Fibroblast of mammary gland (primary cell): ENCODE measurements around the gene ELANE.

Experiments used
- DNase-seq: peaks from one replicate; pipeline ENCODE4 v3.0.0-alpha.2; 2010; ENCODE audit warnings: low read depth
- H3K4me3 ChIP-seq: 2 replicates; pipeline ENCODE4 v1.5.1; 2011; ENCODE audit warnings: low read depth, mild to moderate bottlenecking, low read length, moderate library complexity; ENCODE audit not compliant: control insufficient read depth
- CTCF ChIP-seq: conservative IDR thresholded peaks from 2 replicates; pipeline ENCODE4 v1.5.1; 2011; ENCODE audit warnings: low read depth, low read length, inconsistent platforms; ENCODE audit not compliant: control insufficient read depth, insufficient read depth

ELANE gene

GRCh38 chr19:896999-897398, 44.9 kb downstream of the ELANE start:
- no peak for TF ChIP-seq CTCF
- DNase-seq: no peak
- H3K4me3 ChIP-seq: no peak overlapping the region

GRCh38 chr19:897442-898039, 45.4 kb downstream of the ELANE start:
- no peak overlapping the region for H3K4me3 ChIP-seq
- TF ChIP-seq CTCF: no peak
- no peak for DNase-seq

GRCh38 chr19:898663-899062, 46.6 kb downstream of the ELANE start:
- TF ChIP-seq CTCF: no peak
- H3K4me3 ChIP-seq: no peak overlapping the region
- no peak for DNase-seq

- TF ChIP-seq CTCF: no peak
- no peak for DNase-seq
- no peak overlapping the region for H3K4me3 ChIP-seq
These were observed 47.4 kb downstream of the ELANE start for GRCh38 chr19:899336-900042.

GRCh38 chr19:900043-900301, 47.9 kb downstream of the ELANE start:
- TF ChIP-seq CTCF: no peak
- no peak overlapping the region for H3K4me3 ChIP-seq
- no peak for DNase-seq

- no peak for DNase-seq
- TF ChIP-seq CTCF: no peak
- no peak overlapping the region for H3K4me3 ChIP-seq
These were observed 48.4 kb downstream of the ELANE start for GRCh38 chr19:900302-901111.
